HG02938 (cell line): ENCODE measurements around the gene PTPRB.

Experiments used
- ATAC-seq: cut with Tn5 transposase; IDR thresholded peaks from one replicate; pipeline ENCODE4 v1.9.1; 2021; ENCODE audit warnings: mild to moderate bottlenecking, moderate library complexity; ENCODE audit not compliant: unreplicated experiment

The PTPRB gene

DNA sequence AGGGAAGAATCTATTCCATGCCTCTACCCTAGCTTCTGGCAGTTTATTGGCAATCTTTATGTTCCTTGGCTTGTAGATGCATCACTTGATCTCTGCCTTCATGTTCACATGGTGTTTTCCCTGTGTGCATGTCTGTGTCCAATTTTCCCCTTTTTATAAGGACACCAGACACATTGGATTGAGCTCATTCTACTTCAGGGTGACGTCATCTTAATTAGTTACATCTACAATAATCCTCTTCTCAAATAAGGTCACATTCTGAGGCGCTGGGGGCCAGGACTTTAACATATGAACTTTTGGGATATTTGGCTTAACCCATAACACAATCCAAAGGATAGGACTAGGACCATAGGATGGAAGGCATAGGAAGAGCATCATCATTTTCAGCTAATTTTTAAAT lies 169.8 kb downstream of the PTPRB start:
- ATAC-seq, result no peak

DNA sequence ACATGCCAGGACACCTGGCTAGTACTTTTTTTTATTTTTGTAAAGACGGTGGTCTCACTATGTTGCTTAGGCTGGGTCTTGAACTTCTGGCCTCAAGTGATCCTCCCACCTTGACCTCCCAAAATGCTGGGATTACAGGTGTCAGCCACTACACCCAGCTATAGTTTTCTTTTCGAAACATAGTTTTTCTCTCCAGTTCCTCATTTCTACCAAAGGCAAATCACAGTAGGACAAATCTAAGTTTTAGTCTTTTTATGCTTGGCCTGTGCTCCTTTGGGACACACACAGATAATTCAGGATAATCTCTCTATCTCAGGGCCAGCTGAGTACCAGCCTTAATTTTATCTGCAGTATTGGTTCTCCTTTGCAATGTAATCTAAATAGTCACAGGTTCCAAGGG lies 170.5 kb downstream of the PTPRB start:
- no peak for ATAC-seq
